Liver (tissue), 9 donors: Measurements from ENCODE around the gene NMS. TPM values are rescaled to one million over a fixed set of nuclear protein-coding genes. Genes with fewer than 3 reads are reported as not detected.

Experiments used
- DNase-seq: peaks from one replicate; pipeline ENCODE4 v3.0.0-alpha.2; 2017; ENCODE audit warnings: low spot score
- H3K27ac ChIP-seq, 2 donors: one replicate each; pipeline ENCODE4 v1.7.0; 2013; ENCODE audit warnings: inconsistent platforms in 2 of 2, low read length in 2 of 2, control low read depth in 1 of 2, low read depth in 1 of 2, mild to moderate bottlenecking in 1 of 2
- H3K27me3 ChIP-seq, 4 donors: one replicate each; pipeline versions ENCODE4 v1.6.1 to v1.7.0; 2013; ENCODE audit warnings: low read length in 3 of 4, inconsistent platforms in 1 of 4, mild to moderate bottlenecking in 1 of 4, moderate library complexity in 1 of 4; ENCODE audit not compliant: control insufficient read depth in 4 of 4, insufficient read depth in 4 of 4
- H3K36me3 ChIP-seq, 4 donors: one replicate each; pipeline versions ENCODE4 v1.6.1 to v1.7.0; 2013; ENCODE audit warnings: low read length in 3 of 4, mild to moderate bottlenecking in 3 of 4, low read depth in 1 of 4, moderate library complexity in 1 of 4; ENCODE audit not compliant: control insufficient read depth in 4 of 4, insufficient read depth in 3 of 4
- H3K4me1 ChIP-seq, 4 donors: one replicate each; pipeline versions ENCODE4 v1.6.1 to v1.7.0; 2013; ENCODE audit warnings: low read length in 3 of 4, mild to moderate bottlenecking in 3 of 4, moderate library complexity in 1 of 4; ENCODE audit not compliant: control insufficient read depth in 4 of 4, insufficient read depth in 4 of 4
- H3K4me3 ChIP-seq, 3 donors: one replicate each; pipeline versions ENCODE4 v1.6.1 to v1.7.0; 2013; ENCODE audit warnings: low read length in 3 of 3, control low read depth in 1 of 3, low read depth in 1 of 3, mild to moderate bottlenecking in 1 of 3
- H3K9ac ChIP-seq, 2 donors: one replicate each; pipeline ENCODE4 v1.7.0; 2013; ENCODE audit warnings: low read length in 2 of 2, mild to moderate bottlenecking in 2 of 2, moderate library complexity in 2 of 2, control low read depth in 1 of 2, low read depth in 1 of 2
- H3K9me3 ChIP-seq, 4 donors: one replicate each; pipeline versions ENCODE4 v1.6.1 to v1.7.0; 2013; ENCODE audit warnings: low read length in 3 of 4; ENCODE audit not compliant: control insufficient read depth in 4 of 4
- ATF3 ChIP-seq: IDR thresholded peaks from 2 replicates; pipeline ENCODE4 v1.6.1; 2016; ENCODE audit warnings: antibody characterized with exemption
- CTCF ChIP-seq: fragments of 150-350 bp; IDR thresholded peaks from 2 replicates; pipeline ENCODE4 v1.5.1; 2017; ENCODE audit warnings: improper control_type of control experiment, low read depth, low read length; ENCODE audit not compliant: missing input control
- EGR1 ChIP-seq, 2 donors: IDR thresholded peaks; 2 replicates each; pipeline ENCODE4 v1.6.1; 2016 to 2018; ENCODE audit warnings: antibody characterized with exemption in 2 of 2, low read depth in 2 of 2
- FOXA1 ChIP-seq: IDR thresholded peaks from 2 replicates; pipeline ENCODE4 v1.6.1; 2016; ENCODE audit warnings: antibody characterized with exemption
- FOXA2 ChIP-seq: IDR thresholded peaks from 2 replicates; pipeline ENCODE4 v1.6.1; 2016; ENCODE audit warnings: antibody characterized with exemption
- GABPA ChIP-seq, 2 donors: IDR thresholded peaks in 1 of 2; conservative IDR thresholded peaks in 1 of 2; 2 replicates each; pipeline ENCODE4 v1.6.1; 2016; ENCODE audit warnings: antibody characterized with exemption in 2 of 2, mild to moderate bottlenecking in 1 of 2, moderate library complexity in 1 of 2
- HNF4A ChIP-seq, 2 donors: conservative IDR thresholded peaks; 2 replicates each; pipeline ENCODE4 v1.6.1; 2016; ENCODE audit warnings: antibody characterized with exemption in 2 of 2, mild to moderate bottlenecking in 2 of 2
- HNF4G ChIP-seq: IDR thresholded peaks from 2 replicates; pipeline ENCODE4 v1.6.1; 2016; ENCODE audit warnings: antibody characterized with exemption
- JUND ChIP-seq, 2 donors: IDR thresholded peaks; 2 replicates each; pipeline ENCODE4 v1.6.1; 2016; ENCODE audit warnings: antibody characterized with exemption in 2 of 2
- MAX ChIP-seq: IDR thresholded peaks from 2 replicates; pipeline ENCODE4 v1.6.1; 2016; ENCODE audit warnings: antibody characterized with exemption
- NR2F2 ChIP-seq: IDR thresholded peaks from 2 replicates; pipeline ENCODE4 v1.6.1; 2016; ENCODE audit warnings: antibody characterized with exemption
- RAD21 ChIP-seq, 2 donors: IDR thresholded peaks; 2 replicates each; pipeline ENCODE4 v1.6.1; 2016; ENCODE audit warnings: antibody characterized with exemption in 2 of 2, mild to moderate bottlenecking in 2 of 2
- RXRA ChIP-seq, 2 donors: IDR thresholded peaks; 2 replicates each; pipeline ENCODE4 v1.6.1; 2017 to 2018; ENCODE audit warnings: antibody characterized with exemption in 2 of 2, mild to moderate bottlenecking in 1 of 2
- SP1 ChIP-seq: IDR thresholded peaks from 2 replicates; pipeline ENCODE4 v1.6.1; 2018; ENCODE audit warnings: antibody characterized with exemption, mild to moderate bottlenecking
- TAF1 ChIP-seq: conservative IDR thresholded peaks from 2 replicates; pipeline ENCODE4 v1.6.1; 2016; ENCODE audit warnings: antibody characterized with exemption, mild to moderate bottlenecking
- YY1 ChIP-seq: IDR thresholded peaks from 2 replicates; pipeline ENCODE4 v1.6.1; 2016; ENCODE audit warnings: antibody characterized with exemption, mild to moderate bottlenecking
- ZBTB33 ChIP-seq: IDR thresholded peaks from 2 replicates; pipeline ENCODE4 v1.6.1; 2016; ENCODE audit warnings: antibody characterized with exemption
- WGBS: extraction: QIAGEN DNeasy Blood & Tissue Kit; methylation state at CpG from one replicate; pipeline ENCODE4 v1.1.7; 2013; 5-methylcytosine and 5-hydroxymethylcytosine counted together
- polyA plus RNA-seq, 2 donors: library from polyadenylated mRNA; stranded (reverse) in 1 of 2; unstranded in 1 of 2; fragments of 200-250 nt in 1 of 2; fragments of >200 nt in 1 of 2; fragmentation: Nextera tagmentation in 1 of 2; extraction: Ambion mirVana in 1 of 2; gene quantifications; one replicate each; pipeline versions ENCODE4 v1.2.1 to v1.2.3, GENCODE V29; 2013 to 2015
- total RNA-seq, 2 donors: library from RNA; depleted of rRNA; stranded (reverse); fragments of >200 nt; gene quantifications; one replicate each; pipeline ENCODE4 v1.2.3, GENCODE V29; 2014
- donor health status: healthy.
- donor health status: healthy.
- donor health status: healthy.
- donor health status: healthy.
- donor health status: healthy.

NMS gene
- total RNA-seq (not detected), polyA plus RNA-seq (not detected)

GRCh38 chr2:100470182-100470581 is at the start of gene NMS:
Gene NMS, plus strand, starts transcription at chr2:100470482. Its CDS starts 7 bp downstream, at chr2:100470489.
- no peaks in the 10 kb centered on the region for H3K4me1 ChIP-seq
- no peak for DNase-seq
- no peak within 1 kb of the TSS for H3K27ac ChIP-seq
- 85% methylated on average over 7 of the region's 7 CpGs for WGBS
- H3K9me3 ChIP-seq: peaks cover 0 to 3% (median 0%) of the 10 kb centered on the region in 4 donors
- H3K27me3 ChIP-seq: peaks cover 0 to 6% (median under 1%) of the 10 kb centered on the region in 4 donors
- no peak within 1 kb of the TSS for H3K9ac ChIP-seq
- H3K36me3 ChIP-seq: no peaks in the 10 kb centered on the region
- no peak within 1 kb of the TSS for H3K4me3 ChIP-seq
- TF ChIP-seq FOXA1: no peak

GRCh38 chr2:100422320-100423055 is 47.8 kb upstream of the NMS start:
- 90% methylated on average over 4 of the region's 4 CpGs for WGBS
- Histone ChIP-seq H3K27ac (no peak overlapping the region), H3K9ac (no peak overlapping the region), H3K4me3 (no peak overlapping the region), H3K9me3 (no peaks in the 10 kb centered on the region), H3K36me3 (no peaks in the 10 kb centered on the region), H3K27me3 (peaks cover 0 to 6% (median 0%) of the 10 kb centered on the region in 4 donors), H3K4me1 (peaks cover 0 to 3% (median 0%) of the 10 kb centered on the region in 4 donors)
- TF ChIP-seq RAD21 (IDR thresholded peaks at IDR 0.05) (peak; percentile 25 to 53), CTCF (peak; percentile 44), NR2F2 (no peak)
- no peak for DNase-seq

GRCh38 chr2:100423631-100424030 is 46.7 kb upstream of the NMS start:
- WGBS: 92% methylated on average over 1 of the region's 1 CpG
- no peak overlapping the region for H3K4me3 ChIP-seq
- no peak for DNase-seq
- H3K27me3 ChIP-seq: peaks cover 0 to 6% (median 0%) of the 10 kb centered on the region in 4 donors
- H3K9ac ChIP-seq: no peak overlapping the region
- no peaks in the 10 kb centered on the region for H3K4me1 ChIP-seq
- no peak overlapping the region for H3K27ac ChIP-seq
- no peaks in the 10 kb centered on the region for H3K9me3 ChIP-seq
- H3K36me3 ChIP-seq: no peaks in the 10 kb centered on the region
- TF ChIP-seq JUND (IDR thresholded peaks at IDR 0.05) (no peak), TAF1 (no peak), YY1 (no peak), GABPA (IDR thresholded peaks at IDR 0.05 in 1 of 2, conservative IDR thresholded peaks at IDR 0.05 in 1 of 2) (no peak), HNF4A (conservative IDR thresholded peaks at IDR 0.05) (no peak), ATF3 (no peak), NR2F2 (no peak), HNF4G (no peak), SP1 (no peak), FOXA2 (no peak), MAX (no peak), FOXA1 (no peak), CTCF (no peak), RXRA (IDR thresholded peaks at IDR 0.05) (no peak), ZBTB33 (no peak), EGR1 (IDR thresholded peaks at IDR 0.05; ENCODE audit: low read depth in 2 of 2) (no peak)
